KMS-11 (cell line): ENCODE measurements around the gene CHD9.

ENCODE experiments used
- H2AFZ ChIP-seq: fragments of 200-600 bp; sonication (generic); 2 replicates; pipeline ENCODE4 v1.6.1; 2016; ENCODE audit warnings: antibody characterized with exemption, mixed run types, low read depth
- H3K27ac ChIP-seq: fragments of 200-600 bp; sonication (generic); 2 replicates; pipeline ENCODE4 v1.6.1; 2016; ENCODE audit warnings: mild to moderate bottlenecking, mixed run types
- H3K27me3 ChIP-seq: fragments of 200-600 bp; sonication (generic); 2 replicates; pipeline ENCODE4 v1.6.1; 2017; ENCODE audit warnings: mild to moderate bottlenecking, low read depth, mixed run types, moderate library complexity; ENCODE audit not compliant: insufficient read depth
- H3K36me3 ChIP-seq: fragments of 200-600 bp; sonication (generic); 2 replicates; pipeline ENCODE4 v1.6.1; 2017; ENCODE audit warnings: mild to moderate bottlenecking, mixed run types; ENCODE audit not compliant: insufficient read depth
- H3K4me1 ChIP-seq: fragments of 200-600 bp; sonication (generic); 2 replicates; pipeline ENCODE4 v1.6.1; 2016; ENCODE audit warnings: mild to moderate bottlenecking, low read depth, mixed run types; ENCODE audit not compliant: poor library complexity, severe bottlenecking
- H3K4me2 ChIP-seq: fragments of 200-600 bp; sonication (generic); 2 replicates; pipeline ENCODE4 v1.7.0; 2016; ENCODE audit warnings: mild to moderate bottlenecking, mixed run types
- H3K4me3 ChIP-seq: fragments of 200-600 bp; sonication (generic); IDR thresholded peaks from 2 replicates; pipeline ENCODE4 v1.6.1; 2017; ENCODE audit warnings: low read depth, low read length, mixed read lengths; ENCODE audit not compliant: insufficient read depth
- H3K79me2 ChIP-seq: fragments of 200-600 bp; sonication (generic); 2 replicates; pipeline ENCODE4 v1.6.1; 2016; ENCODE audit warnings: low read depth, mixed run types; ENCODE audit not compliant: insufficient read depth
- H3K9ac ChIP-seq: fragments of 200-600 bp; sonication (generic); 2 replicates; pipeline ENCODE4 v1.6.1; 2016; ENCODE audit warnings: mild to moderate bottlenecking, mixed run types
- H4K20me1 ChIP-seq: fragments of 200-600 bp; sonication (generic); 2 replicates; pipeline ENCODE4 v1.6.1; 2016; ENCODE audit warnings: mild to moderate bottlenecking, mixed run types; ENCODE audit not compliant: insufficient read depth
- TF ChIP-seq, protein P1 (sequence below): fragments of 200-600 bp; sonication (generic); conservative IDR thresholded peaks from 2 replicates; pipeline ENCODE4 v1.6.1; 2017; ENCODE audit warnings: low read depth, mild to moderate bottlenecking, antibody characterized with exemption, low read length, moderate library complexity, mixed read lengths

CHD9 gene

DNA sequence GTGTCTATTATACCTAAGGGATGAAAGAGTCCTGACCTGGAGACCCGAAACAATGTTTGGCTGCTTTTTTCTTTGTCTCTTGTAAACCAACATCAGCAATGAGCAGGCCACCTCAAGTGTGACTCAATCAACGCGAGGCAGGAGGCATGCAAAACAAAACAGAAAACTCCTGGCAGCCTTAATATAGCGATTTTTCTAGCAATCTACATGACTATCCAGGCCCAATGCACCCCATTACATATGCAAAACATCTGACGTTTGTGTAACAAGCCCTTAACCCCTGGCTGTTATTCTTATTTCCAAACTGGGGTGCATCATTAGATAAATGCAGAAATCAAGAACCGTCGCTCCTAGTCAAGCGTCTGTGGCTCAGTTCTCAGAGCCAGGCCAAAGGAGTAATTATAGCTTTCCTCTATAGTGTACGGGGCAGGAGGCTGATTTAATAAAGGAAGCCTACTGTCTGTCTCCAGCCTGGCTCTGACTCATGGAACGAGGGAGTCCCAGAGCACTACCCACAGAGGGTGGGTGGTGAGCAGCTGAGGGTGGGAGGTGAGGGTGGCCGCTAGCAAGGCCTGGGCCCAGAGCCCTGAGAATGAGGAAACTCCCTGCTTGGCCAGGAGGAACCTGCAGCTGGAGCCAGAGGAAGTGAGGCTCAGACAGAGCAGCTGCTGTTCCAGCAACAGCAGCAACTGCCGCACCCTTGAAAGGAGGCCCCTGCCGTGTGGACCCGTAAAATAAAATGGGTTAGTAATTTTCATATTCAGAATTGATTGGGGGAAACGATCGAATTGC is 43.9 kb downstream of the CHD9 start:
- TF ChIP-seq, protein P1, sequence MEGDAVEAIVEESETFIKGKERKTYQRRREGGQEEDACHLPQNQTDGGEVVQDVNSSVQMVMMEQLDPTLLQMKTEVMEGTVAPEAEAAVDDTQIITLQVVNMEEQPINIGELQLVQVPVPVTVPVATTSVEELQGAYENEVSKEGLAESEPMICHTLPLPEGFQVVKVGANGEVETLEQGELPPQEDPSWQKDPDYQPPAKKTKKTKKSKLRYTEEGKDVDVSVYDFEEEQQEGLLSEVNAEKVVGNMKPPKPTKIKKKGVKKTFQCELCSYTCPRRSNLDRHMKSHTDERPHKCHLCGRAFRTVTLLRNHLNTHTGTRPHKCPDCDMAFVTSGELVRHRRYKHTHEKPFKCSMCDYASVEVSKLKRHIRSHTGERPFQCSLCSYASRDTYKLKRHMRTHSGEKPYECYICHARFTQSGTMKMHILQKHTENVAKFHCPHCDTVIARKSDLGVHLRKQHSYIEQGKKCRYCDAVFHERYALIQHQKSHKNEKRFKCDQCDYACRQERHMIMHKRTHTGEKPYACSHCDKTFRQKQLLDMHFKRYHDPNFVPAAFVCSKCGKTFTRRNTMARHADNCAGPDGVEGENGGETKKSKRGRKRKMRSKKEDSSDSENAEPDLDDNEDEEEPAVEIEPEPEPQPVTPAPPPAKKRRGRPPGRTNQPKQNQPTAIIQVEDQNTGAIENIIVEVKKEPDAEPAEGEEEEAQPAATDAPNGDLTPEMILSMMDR: no peak
- Histone ChIP-seq H4K20me1 (no peaks in the 10 kb centered on the region), H3K36me3 (no peaks in the 10 kb centered on the region), H3K9ac (peak overlapping the region; percentile 52; the same call in 1 of the 2 replicates), H3K27me3 (no peaks in the 10 kb centered on the region), H3K4me3 (no peak overlapping the region), H3K27ac (peak overlapping the region; percentile 95), H2AFZ (peak overlapping the region; percentile 16; the same call in 1 of the 2 replicates), H3K79me2 (peaks cover 12% of the 10 kb centered on the region; the same call in 1 of the 2 replicates), H3K4me1 (peaks cover 57% of the 10 kb centered on the region), H3K4me2 (peak overlapping the region; percentile 98)

DNA sequence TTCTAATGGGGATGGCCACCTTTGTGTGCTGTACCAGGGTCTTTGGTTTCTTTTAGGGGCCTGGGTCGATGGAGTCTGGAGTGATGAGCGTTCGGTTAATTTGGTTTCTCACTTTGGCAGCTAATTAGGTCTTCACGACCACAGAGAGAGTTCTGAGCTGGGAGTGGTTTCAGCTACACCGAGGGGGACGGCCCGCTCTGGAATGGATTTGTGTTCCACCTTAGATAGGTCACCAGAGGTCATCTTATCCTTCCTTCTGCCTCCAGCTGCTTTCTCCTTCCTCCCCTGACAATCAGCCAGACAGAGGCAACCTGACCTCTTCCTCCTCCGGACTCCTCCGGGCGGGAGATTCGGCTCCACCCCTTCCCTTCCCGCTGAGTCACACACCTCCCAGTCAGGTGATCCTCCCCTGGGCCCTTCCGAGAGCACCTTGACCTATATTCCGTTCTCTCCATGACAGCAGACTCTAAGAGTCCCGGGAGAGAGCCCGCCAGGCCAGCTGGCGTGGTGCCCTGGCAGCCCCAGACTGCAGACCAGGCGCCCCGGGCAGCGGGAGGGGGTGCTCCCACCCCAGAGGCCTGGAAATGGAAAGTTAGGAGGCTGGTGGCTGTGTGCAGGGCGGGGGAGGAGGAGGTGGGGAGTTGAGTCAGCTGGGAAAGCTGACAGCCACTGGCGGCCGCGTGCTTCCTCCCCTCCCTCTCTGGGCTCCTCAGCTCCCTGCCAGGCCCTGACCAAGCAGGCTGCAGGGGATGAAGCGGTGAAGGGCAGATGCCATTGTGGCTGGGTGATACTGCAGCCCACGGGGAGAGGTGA is 44.7 kb downstream of the CHD9 start:
- Histone ChIP-seq H4K20me1 (no peaks in the 10 kb centered on the region), H3K27me3 (no peaks in the 10 kb centered on the region), H3K4me1 (peaks cover 51% of the 10 kb centered on the region), H3K9ac (peak overlapping the region; percentile 52), H3K36me3 (no peaks in the 10 kb centered on the region), H2AFZ (peak overlapping the region; percentile 16; the same call in 1 of the 2 replicates), H3K79me2 (peaks cover 12% of the 10 kb centered on the region; the same call in 1 of the 2 replicates), H3K4me2 (peak overlapping the region; percentile 98), H3K4me3 (no peak overlapping the region), H3K27ac (peak overlapping the region; percentile 95)
- TF ChIP-seq, protein P1: no peak

DNA sequence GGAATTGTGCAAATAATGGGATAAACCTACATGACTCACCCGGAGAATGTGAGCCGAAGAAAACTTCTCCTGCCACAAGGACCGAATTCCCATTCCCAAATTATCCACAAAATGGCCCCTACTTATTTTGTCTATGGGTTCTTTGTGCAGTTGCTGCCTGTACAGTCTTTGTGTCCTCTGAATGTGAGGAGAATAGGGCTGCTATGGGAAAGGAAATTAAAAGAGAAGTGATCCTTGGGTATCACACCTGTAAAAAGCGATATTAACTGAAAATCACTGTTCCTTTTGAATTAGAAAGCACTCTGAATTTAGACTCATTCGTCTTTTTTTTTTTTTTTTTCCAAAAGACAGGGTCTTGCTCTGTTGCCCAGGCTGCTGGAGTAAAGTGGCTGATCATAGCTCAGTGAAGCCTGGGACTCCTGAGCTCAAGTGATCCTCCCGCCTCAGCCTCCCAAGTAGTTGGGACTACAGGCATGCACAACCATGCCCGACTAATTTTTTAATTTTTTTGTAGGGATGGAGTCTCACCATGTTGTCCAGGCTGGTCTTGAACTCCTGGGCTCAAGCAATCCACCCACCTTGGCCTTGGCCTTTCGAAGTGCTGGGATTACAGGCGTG is 45.4 kb downstream of the CHD9 start:
- Histone ChIP-seq H2AFZ (peak overlapping the region; percentile 16; the same call in 1 of the 2 replicates), H3K4me1 (peaks cover 45% of the 10 kb centered on the region), H3K27me3 (no peaks in the 10 kb centered on the region), H3K9ac (peak overlapping the region; percentile 52; the same call in 1 of the 2 replicates), H3K36me3 (no peaks in the 10 kb centered on the region), H3K79me2 (peaks cover 9% of the 10 kb centered on the region; the same call in 1 of the 2 replicates), H3K27ac (peak overlapping the region; percentile 95), H3K4me3 (no peak overlapping the region), H3K4me2 (peak overlapping the region; percentile 98), H4K20me1 (no peaks in the 10 kb centered on the region)
- TF ChIP-seq, protein P1: no peak

DNA sequence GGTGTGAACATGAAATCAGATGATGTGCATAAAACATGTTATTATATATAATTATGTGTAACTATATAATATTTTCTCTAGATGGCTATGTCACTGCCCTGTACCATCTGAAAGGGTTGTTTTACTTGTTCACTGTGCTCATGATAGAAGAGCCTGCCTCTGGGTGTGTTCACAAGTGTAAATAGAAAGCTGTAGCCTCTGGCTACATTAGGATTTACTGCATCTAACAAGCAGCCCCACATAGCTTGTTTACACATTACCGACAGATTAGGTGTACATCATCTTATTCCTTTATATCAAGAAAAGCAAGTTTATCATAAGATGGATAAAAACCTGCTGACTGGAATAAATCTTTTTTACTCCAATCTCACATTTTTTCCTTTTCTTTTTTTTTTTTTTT is 46.1 kb downstream of the CHD9 start:
- Histone ChIP-seq H3K79me2 (peaks cover 3% of the 10 kb centered on the region; the same call in 1 of the 2 replicates), H3K36me3 (no peaks in the 10 kb centered on the region), H4K20me1 (no peaks in the 10 kb centered on the region), H3K9ac (no peak overlapping the region), H3K4me1 (peaks cover 45% of the 10 kb centered on the region), H2AFZ (no peak overlapping the region), H3K4me2 (peak overlapping the region; percentile 98; the same call in 1 of the 2 replicates), H3K4me3 (no peak overlapping the region), H3K27ac (peak overlapping the region; percentile 95; the same call in 1 of the 2 replicates), H3K27me3 (no peaks in the 10 kb centered on the region)
- TF ChIP-seq, protein P1: no peak
